HepG2 (cell line): ENCODE data around the gene SNX9. TPM values are rescaled to one million over a fixed set of nuclear protein-coding genes. Genes with fewer than 3 reads are reported as not detected.

ENCODE experiments used
- ARID2 ChIP-seq: sonication (generic); formaldehyde crosslinking; IDR thresholded peaks from 2 replicates; pipeline ENCODE4 v1.8.1; 2022; ENCODE audit warnings: mild to moderate bottlenecking, missing genetic modification reagents, borderline replicate concordance
- BATF2 ChIP-seq: sonication (generic); formaldehyde crosslinking; IDR thresholded peaks from 2 replicates; pipeline ENCODE4 v1.8.0; 2022; ENCODE audit warnings: mild to moderate bottlenecking, missing genetic modification reagents, moderate library complexity
- DNMT3B ChIP-seq: conservative IDR thresholded peaks from 2 replicates; pipeline ENCODE4 v1.6.1; 2016; ENCODE audit warnings: missing biosample characterization, control low read depth
- KDM3A ChIP-seq: IDR thresholded peaks from 2 replicates; pipeline ENCODE4 v1.6.1; 2018; ENCODE audit warnings: low read depth, missing compliant biosample characterization
- MAFK ChIP-seq, 2 experiments: IDR thresholded peaks in 1 of 2; conservative IDR thresholded peaks in 1 of 2; 2 replicates each; pipeline ENCODE4 v1.6.1; 2011; ENCODE audit warnings: improper control_type of control experiment in 2 of 2, low read length in 2 of 2
- MTF2 ChIP-seq: sonication (generic); formaldehyde crosslinking; IDR thresholded peaks from 2 replicates; pipeline ENCODE4 v1.5.0; 2020; ENCODE audit warnings: missing genetic modification reagents, borderline replicate concordance
- PRMT3 ChIP-seq: sonication (generic); formaldehyde crosslinking; IDR thresholded peaks from 2 replicates; pipeline ENCODE4 v1.8.1; 2022; ENCODE audit warnings: low read depth, mild to moderate bottlenecking, moderate library complexity, missing genetic modification reagents, borderline replicate concordance
- SSRP1 ChIP-seq: IDR thresholded peaks from 2 replicates; pipeline ENCODE4 v1.6.1; 2016; ENCODE audit warnings: control low read depth
- THAP9 ChIP-seq: sonication (generic); formaldehyde crosslinking; IDR thresholded peaks from 2 replicates; pipeline ENCODE4; 2020; ENCODE audit warnings: missing genetic modification reagents, mild to moderate bottlenecking, borderline replicate concordance
- XRCC5 ChIP-seq: fragments of 200-400 bp; formaldehyde crosslinking; optimal IDR thresholded peaks from 2 replicates; pipeline ENCODE3; 2017; ENCODE audit warnings: mild to moderate bottlenecking, low read length
- ZBTB21 ChIP-seq: sonication (generic); formaldehyde crosslinking; IDR thresholded peaks from 2 replicates; pipeline ENCODE4 v1.4.0; 2020; ENCODE audit warnings: missing genetic modification reagents
- ZNF678 ChIP-seq: sonication (generic); formaldehyde crosslinking; IDR thresholded peaks from 2 replicates; pipeline ENCODE4 v1.4.0; 2020; ENCODE audit warnings: mild to moderate bottlenecking, missing genetic modification reagents
- polyA plus RNA-seq, 8 experiments: library from polyadenylated mRNA; depleted of rRNA in 3 of 8; stranded (reverse) in 7 of 8; unstranded in 1 of 8; fragments of >200 nt; fragmentation: Illumina TruSeq in 4 of 8; extraction: Trizol in 4 of 8; gene quantifications; 2 replicates each; pipeline versions ENCODE4 v1.2.1 to v1.2.3, GENCODE V29; 2011 to 2016; ENCODE audit warnings: low read depth in 4 of 8, missing spikeins in 1 of 8, mixed read lengths in 1 of 8; ENCODE audit not compliant: insufficient read depth in 1 of 8
- total RNA-seq, 5 experiments: library from RNA; depleted of rRNA; stranded (reverse); fragments of >200 nt; fragmentation: Illumina TruSeq; extraction: Trizol; gene quantifications; 2 replicates each; pipeline ENCODE4 v1.2.3, GENCODE V29; 2016; ENCODE audit warnings: low read depth in 1 of 5
- TF ChIP-seq, protein P1 (sequence below): IDR thresholded peaks from 2 replicates; pipeline ENCODE4 v1.6.1; 2012; ENCODE audit warnings: low read depth, low read length, improper control_type of control experiment
- TF ChIP-seq, protein P2 (sequence below): sonication (generic); formaldehyde crosslinking; IDR thresholded peaks from 2 replicates; pipeline ENCODE4 v1.5.1; 2020; ENCODE audit warnings: mild to moderate bottlenecking, missing genetic modification reagents, moderate library complexity
- TF ChIP-seq, protein P3 (sequence below): sonication (generic); formaldehyde crosslinking; IDR thresholded peaks from 2 replicates; pipeline ENCODE4 v1.4.0; 2020; ENCODE audit warnings: missing genetic modification reagents, mild to moderate bottlenecking, borderline replicate concordance

Gene SNX9
- total and polyA plus RNA-seq, 2 of the 13 experiments (the other 11 are each of a cell fraction or from before 2014, with no cell fraction given), result 21.9 to 36.0 TPM

DNA sequence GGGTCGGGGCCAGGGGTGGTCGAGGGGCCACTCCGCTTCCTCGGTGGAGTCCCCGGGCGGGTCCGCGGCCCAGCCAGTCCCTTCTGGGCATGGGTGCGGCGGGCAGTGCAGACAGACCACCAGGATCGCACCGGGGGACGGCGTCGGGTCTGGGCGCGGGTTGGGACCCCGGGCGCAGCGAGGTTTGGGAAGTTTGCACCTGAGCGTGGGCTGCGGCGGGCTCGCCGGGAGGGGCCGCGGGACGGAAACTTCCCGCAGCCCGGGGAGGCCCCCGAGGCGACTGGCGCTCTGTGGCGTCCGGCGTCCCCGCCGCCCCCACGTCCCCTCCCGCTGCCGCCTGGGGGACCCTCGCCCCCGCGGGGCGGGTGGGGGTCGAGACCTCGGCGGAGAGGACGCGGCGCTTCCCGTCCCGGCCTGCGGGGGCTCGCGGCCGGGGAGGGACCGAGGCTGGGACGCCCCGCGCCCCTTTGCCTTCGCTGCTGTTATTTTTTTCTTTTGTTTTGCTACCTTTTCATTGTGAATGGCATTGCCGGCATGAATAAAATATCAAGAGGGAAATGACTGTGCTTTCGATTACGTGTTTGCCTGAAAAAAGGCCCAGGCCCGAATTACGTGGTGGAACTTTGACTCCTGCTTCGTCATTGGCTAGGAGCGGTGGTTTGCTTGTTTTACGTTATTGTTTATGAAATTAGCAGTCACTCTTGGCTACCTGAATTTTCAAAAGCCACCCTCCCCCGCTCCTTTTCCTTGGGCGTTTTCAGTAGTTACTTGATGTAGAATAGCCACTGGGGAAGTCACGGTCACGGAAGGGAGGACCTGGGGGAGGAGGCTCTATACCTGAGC lies 703 bp downstream of the SNX9 start (continued):
- TF ChIP-seq, protein P1, sequence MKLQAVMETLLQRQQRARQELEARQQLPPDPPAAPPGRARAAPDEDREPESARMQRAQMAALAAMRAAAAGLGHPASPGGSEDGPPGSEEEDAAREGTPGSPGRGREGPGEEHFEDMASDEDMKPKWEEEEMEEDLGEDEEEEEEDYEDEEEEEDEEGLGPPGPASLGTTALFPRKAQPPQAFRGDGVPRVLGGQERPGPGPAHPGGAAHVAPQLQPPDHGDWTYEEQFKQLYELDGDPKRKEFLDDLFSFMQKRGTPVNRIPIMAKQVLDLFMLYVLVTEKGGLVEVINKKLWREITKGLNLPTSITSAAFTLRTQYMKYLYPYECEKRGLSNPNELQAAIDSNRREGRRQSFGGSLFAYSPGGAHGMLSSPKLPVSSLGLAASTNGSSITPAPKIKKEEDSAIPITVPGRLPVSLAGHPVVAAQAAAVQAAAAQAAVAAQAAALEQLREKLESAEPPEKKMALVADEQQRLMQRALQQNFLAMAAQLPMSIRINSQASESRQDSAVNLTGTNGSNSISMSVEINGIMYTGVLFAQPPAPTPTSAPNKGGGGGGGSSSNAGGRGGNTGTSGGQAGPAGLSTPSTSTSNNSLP, result peak; percentile 31; the same call in 1 of the 2 replicates
- no peak for TF ChIP-seq BATF2 (CRISPR knock-in tag)
- TF ChIP-seq, protein P2, sequence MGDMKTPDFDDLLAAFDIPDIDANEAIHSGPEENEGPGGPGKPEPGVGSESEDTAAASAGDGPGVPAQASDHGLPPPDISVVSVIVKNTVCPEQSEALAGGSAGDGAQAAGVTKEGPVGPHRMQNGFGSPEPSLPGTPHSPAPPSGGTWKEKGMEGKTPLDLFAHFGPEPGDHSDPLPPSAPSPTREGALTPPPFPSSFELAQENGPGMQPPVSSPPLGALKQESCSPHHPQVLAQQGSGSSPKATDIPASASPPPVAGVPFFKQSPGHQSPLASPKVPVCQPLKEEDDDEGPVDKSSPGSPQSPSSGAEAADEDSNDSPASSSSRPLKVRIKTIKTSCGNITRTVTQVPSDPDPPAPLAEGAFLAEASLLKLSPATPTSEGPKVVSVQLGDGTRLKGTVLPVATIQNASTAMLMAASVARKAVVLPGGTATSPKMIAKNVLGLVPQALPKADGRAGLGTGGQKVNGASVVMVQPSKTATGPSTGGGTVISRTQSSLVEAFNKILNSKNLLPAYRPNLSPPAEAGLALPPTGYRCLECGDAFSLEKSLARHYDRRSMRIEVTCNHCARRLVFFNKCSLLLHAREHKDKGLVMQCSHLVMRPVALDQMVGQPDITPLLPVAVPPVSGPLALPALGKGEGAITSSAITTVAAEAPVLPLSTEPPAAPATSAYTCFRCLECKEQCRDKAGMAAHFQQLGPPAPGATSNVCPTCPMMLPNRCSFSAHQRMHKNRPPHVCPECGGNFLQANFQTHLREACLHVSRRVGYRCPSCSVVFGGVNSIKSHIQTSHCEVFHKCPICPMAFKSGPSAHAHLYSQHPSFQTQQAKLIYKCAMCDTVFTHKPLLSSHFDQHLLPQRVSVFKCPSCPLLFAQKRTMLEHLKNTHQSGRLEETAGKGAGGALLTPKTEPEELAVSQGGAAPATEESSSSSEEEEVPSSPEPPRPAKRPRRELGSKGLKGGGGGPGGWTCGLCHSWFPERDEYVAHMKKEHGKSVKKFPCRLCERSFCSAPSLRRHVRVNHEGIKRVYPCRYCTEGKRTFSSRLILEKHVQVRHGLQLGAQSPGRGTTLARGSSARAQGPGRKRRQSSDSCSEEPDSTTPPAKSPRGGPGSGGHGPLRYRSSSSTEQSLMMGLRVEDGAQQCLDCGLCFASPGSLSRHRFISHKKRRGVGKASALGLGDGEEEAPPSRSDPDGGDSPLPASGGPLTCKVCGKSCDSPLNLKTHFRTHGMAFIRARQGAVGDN (CRISPR knock-in tag), result peak; percentile 52
- TF ChIP-seq XRCC5, result no peak
- no peak for TF ChIP-seq MTF2 (CRISPR knock-in tag)
- TF ChIP-seq, protein P3, sequence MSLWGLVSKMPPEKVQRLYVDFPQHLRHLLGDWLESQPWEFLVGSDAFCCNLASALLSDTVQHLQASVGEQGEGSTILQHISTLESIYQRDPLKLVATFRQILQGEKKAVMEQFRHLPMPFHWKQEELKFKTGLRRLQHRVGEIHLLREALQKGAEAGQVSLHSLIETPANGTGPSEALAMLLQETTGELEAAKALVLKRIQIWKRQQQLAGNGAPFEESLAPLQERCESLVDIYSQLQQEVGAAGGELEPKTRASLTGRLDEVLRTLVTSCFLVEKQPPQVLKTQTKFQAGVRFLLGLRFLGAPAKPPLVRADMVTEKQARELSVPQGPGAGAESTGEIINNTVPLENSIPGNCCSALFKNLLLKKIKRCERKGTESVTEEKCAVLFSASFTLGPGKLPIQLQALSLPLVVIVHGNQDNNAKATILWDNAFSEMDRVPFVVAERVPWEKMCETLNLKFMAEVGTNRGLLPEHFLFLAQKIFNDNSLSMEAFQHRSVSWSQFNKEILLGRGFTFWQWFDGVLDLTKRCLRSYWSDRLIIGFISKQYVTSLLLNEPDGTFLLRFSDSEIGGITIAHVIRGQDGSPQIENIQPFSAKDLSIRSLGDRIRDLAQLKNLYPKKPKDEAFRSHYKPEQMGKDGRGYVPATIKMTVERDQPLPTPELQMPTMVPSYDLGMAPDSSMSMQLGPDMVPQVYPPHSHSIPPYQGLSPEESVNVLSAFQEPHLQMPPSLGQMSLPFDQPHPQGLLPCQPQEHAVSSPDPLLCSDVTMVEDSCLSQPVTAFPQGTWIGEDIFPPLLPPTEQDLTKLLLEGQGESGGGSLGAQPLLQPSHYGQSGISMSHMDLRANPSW (CRISPR knock-in tag), result no peak
- no peak for TF ChIP-seq DNMT3B (CRISPR knock-in tag)
- TF ChIP-seq MAFK (conservative IDR thresholded peaks at IDR 0.05 in 1 of 2, IDR thresholded peaks at IDR 0.05 in 1 of 2; ENCODE audit: low read length in 2 of 2), result no peak
- TF ChIP-seq ZNF678, result peak; percentile 44; the same call in 1 of the 2 replicates
- peak; percentile 43; the same call in 1 of the 2 replicates for TF ChIP-seq ZBTB21 (CRISPR knock-in tag)
- no peak for TF ChIP-seq THAP9 (CRISPR knock-in tag)
- no peak for TF ChIP-seq KDM3A (CRISPR knock-in tag)
- TF ChIP-seq PRMT3 (CRISPR knock-in tag), result 0 out of 2 replicates have a peak, but pooled peaks have one; percentile 16
- TF ChIP-seq ARID2 (CRISPR knock-in tag), result 0 out of 2 replicates have a peak, but pooled peaks have one; percentile 39
- TF ChIP-seq SSRP1, result no peak
